HG02970 (cell line): ENCODE measurements around the gene MELK.

Source experiments
- ATAC-seq: cut with Tn5 transposase; IDR thresholded peaks from one replicate; pipeline ENCODE4 v1.9.1; 2021; ENCODE audit warnings: mild to moderate bottlenecking, moderate library complexity, moderate number of reproducible peaks; ENCODE audit not compliant: unreplicated experiment, low FRiP score

The MELK gene

GRCh38 chr9:36575411-36575882 is 2.8 kb downstream of the MELK start:
- ATAC-seq = no peak

GRCh38 chr9:36576866-36577265 is 4.2 kb downstream of the MELK start:
- ATAC-seq = no peak

- ATAC-seq = no peak
Measured at GRCh38 chr9:36584620-36585460, 12.1 kb downstream of the MELK start.

GRCh38 chr9:36590231-36590630 is 17.5 kb downstream of the MELK start:
- ATAC-seq = no peak

- ATAC-seq = no peak
Measured at GRCh38 chr9:36592801-36593583, 20.3 kb downstream of the MELK start.

GRCh38 chr9:36594213-36594612 is 21.5 kb downstream of the MELK start:
- ATAC-seq = no peak

GRCh38 chr9:36597412-36598178 is 24.9 kb downstream of the MELK start:
- ATAC-seq = no peak

- no peak for ATAC-seq
Measured at GRCh38 chr9:36598273-36598672, 25.6 kb downstream of the MELK start.

GRCh38 chr9:36603006-36603405 is 30.3 kb downstream of the MELK start:
- ATAC-seq = no peak

- no peak for ATAC-seq
Measured at GRCh38 chr9:36609306-36609705, 36.6 kb downstream of the MELK start.

GRCh38 chr9:36622121-36622520 is 49.4 kb downstream of the MELK start:
- ATAC-seq = no peak

- no peak for ATAC-seq
Measured at GRCh38 chr9:36623280-36623679, 50.6 kb downstream of the MELK start.

GRCh38 chr9:36625006-36625615 is 52.4 kb downstream of the MELK start:
- no peak for ATAC-seq

GRCh38 chr9:36632892-36633291 is 60.2 kb downstream of the MELK start:
- ATAC-seq = no peak

GRCh38 chr9:36637491-36638270 is 65.0 kb downstream of the MELK start:
- ATAC-seq = no peak

- peak; percentile 71 for ATAC-seq
Measured at GRCh38 chr9:36640771-36641381, 68.2 kb downstream of the MELK start.

GRCh38 chr9:36642817-36643216 is 70.1 kb downstream of the MELK start:
- no peak for ATAC-seq

GRCh38 chr9:36656842-36657241 is 84.1 kb downstream of the MELK start:
- ATAC-seq = no peak

- ATAC-seq = no peak
Measured at GRCh38 chr9:36659500-36659899, 86.8 kb downstream of the MELK start.
